Breast epithelium (tissue), 3 donors: ENCODE data around the gene ACVRL1.

Experiments used
- POLR2A ChIP-seq: fragments of 450-650 bp; IDR thresholded peaks from one replicate; pipeline ENCODE4 v1.6.1; 2016; ENCODE audit warnings: antibody characterized with exemption, mild to moderate bottlenecking, moderate library complexity
- POLR2AphosphoS5 ChIP-seq, 3 donors: sonication (generic); formaldehyde crosslinking; IDR thresholded peaks; one replicate each; pipeline ENCODE4 v1.6.1; 2017; ENCODE audit warnings: antibody characterized with exemption in 3 of 3
- TF ChIP-seq, protein P1 (sequence below), 3 donors: fragments of 450-650 bp; IDR thresholded peaks; one replicate each; pipeline ENCODE4 v1.5.1; 2016 to 2017; ENCODE audit warnings: antibody characterized with exemption in 3 of 3, mild to moderate bottlenecking in 3 of 3, moderate library complexity in 3 of 3

DNA sequence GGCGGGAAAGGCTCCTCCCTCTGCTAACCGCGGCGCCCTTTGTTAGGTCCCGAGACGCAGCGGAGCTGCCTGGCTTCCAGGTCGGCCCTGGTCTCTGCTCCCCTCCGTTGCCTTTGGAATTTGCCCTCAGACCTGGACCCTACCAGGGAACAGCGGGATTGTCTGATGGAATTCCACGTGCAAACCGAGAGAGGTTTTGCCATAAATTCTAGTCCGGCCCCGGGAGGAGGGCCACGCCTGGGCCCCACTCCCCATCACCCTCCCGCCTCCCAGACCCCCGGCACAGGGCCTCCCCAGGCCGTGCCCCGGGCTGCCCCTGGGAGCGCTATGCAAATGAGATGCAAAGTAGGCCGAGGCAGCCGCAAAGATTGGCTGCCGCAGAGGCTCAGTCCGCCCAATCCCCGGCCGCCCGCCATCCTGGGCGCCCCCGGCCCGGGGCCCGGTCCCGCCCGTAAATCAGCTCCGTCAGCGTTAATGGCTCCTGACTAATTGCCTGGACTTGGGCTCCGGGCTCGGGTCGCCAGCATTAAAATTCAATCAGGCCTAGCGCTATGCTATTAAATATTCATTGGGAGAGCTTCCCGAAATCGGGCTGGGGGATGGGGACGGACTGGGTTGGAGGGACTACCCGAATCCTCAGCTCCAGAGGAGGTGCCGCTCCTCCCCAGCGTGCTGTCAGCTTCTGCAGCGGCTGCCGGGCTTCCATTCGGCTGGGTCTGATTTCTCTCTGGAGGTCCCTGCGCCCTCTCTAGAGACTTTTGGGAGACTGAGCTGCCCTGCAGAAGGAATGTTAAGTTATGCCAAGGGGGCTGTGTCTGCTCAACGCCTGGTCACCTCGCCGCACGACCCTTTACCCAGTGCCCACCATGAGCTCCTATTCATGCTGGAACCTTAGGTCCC is 43.1 kb upstream of the ACVRL1 start:
- TF ChIP-seq, protein P1, sequence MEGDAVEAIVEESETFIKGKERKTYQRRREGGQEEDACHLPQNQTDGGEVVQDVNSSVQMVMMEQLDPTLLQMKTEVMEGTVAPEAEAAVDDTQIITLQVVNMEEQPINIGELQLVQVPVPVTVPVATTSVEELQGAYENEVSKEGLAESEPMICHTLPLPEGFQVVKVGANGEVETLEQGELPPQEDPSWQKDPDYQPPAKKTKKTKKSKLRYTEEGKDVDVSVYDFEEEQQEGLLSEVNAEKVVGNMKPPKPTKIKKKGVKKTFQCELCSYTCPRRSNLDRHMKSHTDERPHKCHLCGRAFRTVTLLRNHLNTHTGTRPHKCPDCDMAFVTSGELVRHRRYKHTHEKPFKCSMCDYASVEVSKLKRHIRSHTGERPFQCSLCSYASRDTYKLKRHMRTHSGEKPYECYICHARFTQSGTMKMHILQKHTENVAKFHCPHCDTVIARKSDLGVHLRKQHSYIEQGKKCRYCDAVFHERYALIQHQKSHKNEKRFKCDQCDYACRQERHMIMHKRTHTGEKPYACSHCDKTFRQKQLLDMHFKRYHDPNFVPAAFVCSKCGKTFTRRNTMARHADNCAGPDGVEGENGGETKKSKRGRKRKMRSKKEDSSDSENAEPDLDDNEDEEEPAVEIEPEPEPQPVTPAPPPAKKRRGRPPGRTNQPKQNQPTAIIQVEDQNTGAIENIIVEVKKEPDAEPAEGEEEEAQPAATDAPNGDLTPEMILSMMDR (IDR thresholded peaks at IDR 0.05), result no peak
- TF ChIP-seq POLR2AphosphoS5 (IDR thresholded peaks at IDR 0.05), result no peak
- no peak for TF ChIP-seq POLR2A
